NCI-H2196 (cell line): ENCODE data around the gene C6orf89.
A peak's percentile ranks its signal among the peaks of the same experiment; 100 is the strongest.
"Not testable (repeated sequence)": the region's sequence is repeated elsewhere in the genome, so short reads cannot be mapped to it uniquely, and the experiment has no call there.

Source experiments
- DNase-seq: peaks from one replicate; lab custom pipeline; 2025; ENCODE audit not compliant: unreplicated experiment; lab: John Stamatoyannopoulos, UW

Gene C6orf89

DNA sequence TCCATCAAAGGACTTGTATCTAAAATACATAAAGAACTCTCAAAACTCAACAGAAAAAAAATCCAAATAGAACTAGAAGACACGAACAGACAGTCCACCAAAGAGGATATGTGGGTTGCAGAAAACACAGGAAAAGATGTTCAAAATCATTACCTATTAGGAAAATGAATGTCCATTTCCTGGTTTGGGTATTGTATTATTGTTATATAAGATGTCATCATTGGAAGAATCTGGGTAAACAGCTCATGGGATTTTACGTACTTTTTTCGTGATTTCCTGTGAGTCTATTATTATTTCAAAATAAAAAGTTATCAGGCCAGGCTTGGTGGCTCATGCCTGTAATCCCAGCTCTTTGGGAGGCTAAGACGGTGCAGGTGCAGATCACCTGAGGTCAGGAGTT, 59.5 kb downstream of the C6orf89 start:
- no peak for DNase-seq

DNA sequence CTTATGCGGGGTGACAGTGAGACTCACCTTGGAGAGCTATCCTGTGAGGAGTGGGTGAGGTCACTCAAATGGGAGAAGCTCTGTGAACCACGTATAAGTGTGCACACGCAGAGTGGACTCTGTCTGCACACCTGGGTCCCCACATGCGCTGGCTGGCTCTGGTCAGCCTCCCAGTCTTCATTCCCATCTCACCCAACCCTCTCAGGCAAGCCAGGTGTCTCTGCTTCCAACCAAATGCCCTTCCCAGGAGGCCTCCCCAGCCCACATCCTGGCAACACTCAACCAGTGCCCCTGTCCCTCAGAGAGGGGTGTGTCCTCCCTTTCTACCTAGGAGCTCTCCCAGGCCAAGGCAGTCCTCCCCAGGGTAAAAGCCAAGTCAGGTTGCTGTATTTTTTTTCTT, 60.8 kb downstream of the C6orf89 start:
- no peak for DNase-seq

DNA sequence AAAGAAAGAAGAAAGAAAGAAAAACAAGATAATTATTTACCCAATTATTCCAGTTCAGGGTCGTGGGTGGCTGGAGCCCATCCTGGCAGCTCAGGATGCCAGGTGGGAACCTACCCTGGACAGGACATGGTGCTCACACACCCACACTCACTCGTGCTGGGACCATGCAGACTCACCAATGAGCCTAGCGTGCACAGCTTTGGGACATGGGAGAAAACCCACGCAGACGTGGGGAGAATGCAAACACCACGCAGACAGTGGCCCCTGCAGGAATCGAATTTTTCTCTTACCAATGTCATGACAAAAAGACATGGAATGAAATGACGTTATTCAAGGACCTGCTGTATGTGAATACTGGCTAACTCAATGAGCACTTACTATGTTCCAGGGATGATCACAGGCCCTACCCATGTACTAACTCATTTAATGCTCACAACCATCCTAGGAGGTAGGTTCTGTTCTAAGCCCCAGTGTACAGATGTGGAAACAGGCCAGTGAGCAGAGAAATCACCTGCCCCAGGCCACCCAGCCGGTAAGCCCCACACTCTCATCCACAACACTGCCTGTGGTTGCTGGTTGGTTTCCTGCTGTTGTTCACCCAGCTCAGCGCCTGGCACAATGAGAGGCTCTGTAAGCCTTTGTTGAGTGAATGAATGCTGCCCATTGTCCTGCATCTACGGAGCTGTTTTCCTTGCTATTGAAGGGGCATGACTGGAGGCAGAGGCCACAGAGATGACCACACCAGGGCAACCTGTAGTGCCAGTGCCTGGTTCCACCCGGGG, 62.0 kb downstream of the C6orf89 start:
- no peak for DNase-seq

DNA sequence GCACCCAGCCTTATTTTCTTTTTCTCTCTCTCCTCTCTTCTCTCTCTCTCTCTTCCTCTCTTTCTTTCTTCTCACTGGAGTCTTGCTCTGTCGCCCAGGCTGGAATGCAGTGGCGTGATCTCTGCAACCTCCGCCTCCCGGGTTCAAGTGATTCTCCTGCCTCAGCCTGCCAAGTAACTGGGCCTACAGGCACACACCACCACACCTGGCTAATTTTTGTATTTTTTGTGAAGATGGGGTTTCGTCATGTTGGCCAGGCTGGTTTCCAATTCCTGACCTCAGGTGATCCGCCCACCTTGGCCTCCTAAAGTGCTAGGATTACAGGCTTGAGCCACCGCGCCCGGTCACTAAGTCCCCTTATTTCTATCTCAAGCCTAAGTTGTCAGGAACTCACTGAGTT, 63.3 kb downstream of the C6orf89 start:
- DNase-seq, result not testable (repeated sequence)

DNA sequence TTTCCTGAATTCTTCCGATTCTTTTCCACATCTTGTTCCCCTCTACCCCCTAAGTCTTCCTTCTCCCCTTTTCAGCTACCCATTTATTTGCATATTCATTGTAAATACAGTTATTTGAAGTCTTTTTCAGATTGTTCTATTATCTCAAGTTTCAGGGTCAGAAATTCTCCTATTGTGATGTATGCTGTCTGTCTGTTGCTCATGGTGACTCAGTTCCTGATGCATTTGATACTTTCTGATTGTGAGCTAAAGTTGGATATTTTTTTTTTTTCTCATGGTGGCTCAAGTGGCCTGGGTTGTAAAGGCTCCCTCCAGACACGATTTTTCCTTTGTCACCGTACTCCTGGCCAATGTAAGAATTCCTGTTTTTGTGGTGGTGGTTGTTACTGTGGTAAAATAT, 63.9 kb downstream of the C6orf89 start:
- DNase-seq, result no peak

DNA sequence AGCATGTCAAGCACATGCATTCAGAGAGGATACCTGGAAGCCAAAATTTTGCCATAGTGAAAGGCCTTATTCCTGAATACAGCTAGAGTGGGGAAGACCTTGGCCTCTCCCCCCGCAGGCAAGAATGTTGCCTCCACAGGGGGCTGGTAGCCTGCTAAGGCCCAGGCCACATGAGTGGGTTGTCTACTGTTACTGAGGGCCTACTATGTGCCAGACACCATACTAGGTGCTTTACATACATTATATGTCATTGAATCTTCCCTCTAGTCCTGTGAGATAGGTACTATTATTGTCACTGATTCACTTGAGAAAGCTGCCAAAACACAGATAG, 68.1 kb downstream of the C6orf89 start:
- DNase-seq, result no peak

DNA sequence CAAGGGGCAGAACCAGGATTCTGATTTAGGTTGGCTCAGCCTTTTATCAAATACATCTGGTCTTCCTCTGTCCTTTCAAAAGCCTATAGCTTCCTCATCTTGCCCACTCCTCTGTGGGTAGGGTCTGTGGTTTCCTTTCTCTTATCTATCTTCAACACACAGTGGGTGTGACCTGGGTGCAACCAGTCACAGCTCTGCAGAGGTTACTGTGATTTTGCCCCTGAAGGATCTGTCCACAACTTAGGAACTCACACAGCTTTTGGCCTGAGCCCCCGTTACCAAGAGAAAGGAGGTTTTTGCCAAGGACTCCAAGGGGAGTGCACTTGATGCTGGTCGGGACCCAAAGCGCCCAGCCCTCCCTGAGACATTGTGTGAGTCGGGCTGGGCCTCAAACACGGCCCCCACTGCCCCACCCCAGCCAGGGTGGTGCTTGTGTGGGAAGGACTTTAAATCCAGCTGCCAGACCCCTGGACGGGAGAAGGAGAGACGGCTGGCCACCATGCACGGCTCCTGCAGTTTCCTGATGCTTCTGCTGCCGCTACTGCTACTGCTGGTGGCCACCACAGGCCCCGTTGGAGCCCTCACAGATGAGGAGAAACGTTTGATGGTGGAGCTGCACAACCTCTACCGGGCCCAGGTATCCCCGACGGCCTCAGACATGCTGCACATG, 68.6 kb downstream of the C6orf89 start, which contains the start of gene PI16:
PI16 (plus strand) TSS at position 477 of the 670 bp plus-strand sequence; CDS start at position 500, 23 bp downstream.
- no peak for DNase-seq

DNA sequence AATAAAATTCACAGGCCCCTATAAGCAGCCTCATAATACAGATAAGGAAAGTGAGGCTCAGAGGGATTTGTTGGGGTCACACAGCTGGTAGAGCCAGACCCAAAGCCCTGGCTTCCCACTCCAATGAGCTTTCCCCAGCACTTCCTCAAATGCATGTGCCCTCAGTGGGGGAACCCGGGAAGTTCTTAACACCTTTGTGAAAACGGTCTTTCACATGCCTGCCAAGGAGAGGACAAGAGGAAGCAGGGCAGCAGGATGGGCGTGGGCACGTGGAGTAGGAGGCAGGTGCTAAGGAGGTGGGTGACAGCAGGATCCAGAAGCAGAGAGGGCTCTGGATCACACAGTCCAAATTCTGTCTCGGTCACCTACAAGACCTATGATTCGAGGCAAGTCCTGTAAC, 69.4 kb downstream of the C6orf89 start:
- DNase-seq, result no peak

DNA sequence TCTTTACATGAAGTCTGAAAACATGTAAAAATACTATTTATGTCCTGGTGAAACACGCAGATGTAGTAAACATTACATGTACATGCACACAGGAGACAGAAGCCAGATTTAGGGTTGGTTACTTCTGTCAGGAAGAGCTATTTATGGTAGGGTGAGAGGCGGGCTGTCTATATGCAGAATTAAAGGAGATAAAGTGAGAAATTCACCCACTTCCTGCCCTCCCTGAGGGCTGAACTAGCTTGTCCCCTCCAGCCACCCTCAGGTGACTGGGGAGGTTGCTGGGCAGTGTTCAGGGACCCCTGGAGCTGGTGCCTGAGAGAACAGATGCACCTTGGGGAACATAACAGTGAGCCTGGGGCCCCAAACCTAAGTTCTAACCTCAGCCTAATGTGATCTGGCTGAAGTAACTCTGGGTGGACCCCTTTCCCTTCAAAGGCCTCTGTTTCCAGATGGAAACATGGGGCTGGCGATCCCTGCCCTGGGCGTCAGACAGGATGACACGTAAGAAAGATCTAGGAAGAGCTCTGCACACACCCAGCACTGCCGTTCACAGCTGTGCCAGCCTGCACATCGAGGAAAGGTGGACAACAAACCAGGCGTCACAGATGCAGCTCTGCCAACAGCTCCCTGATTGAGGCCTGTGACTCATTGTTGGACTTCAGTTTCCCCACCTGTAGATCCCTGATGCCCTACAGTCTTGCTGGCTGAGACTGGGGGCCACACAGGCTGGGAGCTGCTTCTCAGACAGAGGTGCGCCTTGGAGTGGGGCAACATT, 70.1 kb downstream of the C6orf89 start:
- no peak for DNase-seq

DNA sequence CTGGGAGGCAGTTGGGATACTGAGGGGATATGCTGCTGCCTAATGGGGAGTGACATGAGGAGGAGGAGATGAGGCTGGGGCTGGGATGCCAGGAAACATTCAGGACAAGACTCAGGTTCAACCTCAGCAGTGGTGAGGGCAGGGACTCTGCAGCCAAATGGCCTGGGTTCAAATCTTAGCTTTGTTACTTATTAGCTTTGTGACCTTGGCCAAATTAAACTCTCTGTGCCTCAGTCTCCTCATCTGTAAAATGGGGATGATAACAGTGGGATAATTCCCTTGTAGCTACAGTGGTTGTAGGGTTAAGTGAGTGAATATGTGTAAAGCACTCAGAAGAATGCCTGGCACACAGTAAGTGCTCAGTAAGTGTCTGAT, 70.7 kb downstream of the C6orf89 start:
- no peak for DNase-seq

DNA sequence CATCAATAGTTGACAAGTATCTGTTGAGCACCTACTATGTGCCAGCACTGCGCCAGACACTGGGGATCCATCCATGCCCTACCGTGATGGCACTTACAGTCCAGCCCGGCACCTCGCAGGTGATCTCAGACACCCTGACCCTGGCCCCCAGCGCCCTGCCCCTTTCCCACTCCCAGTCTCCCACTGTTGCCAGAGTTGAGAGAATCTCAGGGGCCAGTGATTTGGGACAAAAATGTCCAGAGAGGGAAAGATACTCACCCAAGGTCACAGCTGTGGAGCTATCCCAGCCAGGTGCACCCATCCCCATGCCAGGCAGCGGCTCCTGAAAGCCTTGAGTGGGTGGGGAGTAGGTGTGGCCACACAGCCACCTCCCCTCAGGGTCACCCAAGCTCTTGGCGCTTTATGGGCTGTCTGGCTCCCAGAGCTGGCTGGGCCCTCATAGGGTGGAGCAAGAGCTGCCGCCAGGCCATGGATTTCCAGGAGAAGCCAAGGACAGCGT, 72.1 kb downstream of the C6orf89 start:
- DNase-seq, result no peak

DNA sequence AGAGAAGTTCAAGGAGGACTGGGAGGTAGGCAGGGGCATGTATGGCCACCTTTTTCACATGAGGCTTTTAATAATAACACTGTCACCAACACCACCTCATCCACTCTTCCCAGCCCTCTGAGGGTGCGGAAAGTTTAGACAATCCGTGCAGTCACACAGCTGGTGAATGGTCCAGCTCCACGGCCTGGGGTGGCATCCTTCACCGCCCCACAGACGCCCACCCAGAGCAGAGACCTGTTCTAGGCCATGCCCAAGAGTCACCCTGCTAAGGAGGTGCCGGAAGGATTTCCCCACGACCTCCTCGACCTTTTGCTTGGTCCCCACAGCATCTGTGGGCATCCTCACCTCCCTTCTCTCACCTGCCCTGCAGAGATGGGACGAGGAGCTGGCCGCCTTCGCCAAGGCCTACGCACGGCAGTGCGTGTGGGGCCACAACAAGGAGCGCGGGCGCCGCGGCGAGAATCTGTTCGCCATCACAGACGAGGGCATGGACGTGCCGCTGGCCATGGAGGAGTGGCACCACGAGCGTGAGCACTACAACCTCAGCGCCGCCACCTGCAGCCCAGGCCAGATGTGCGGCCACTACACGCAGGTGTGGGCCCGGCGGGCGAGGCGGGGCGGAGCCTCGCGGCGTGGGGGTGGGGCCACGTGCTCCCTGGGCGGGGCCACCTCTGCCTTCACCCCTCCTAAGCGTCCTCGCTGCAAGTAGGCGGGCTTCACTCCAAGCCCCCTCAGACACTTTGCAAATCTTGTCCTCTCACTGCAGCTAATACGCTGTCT, 73.2 kb downstream of the C6orf89 start:
- DNase-seq, result no peak

DNA sequence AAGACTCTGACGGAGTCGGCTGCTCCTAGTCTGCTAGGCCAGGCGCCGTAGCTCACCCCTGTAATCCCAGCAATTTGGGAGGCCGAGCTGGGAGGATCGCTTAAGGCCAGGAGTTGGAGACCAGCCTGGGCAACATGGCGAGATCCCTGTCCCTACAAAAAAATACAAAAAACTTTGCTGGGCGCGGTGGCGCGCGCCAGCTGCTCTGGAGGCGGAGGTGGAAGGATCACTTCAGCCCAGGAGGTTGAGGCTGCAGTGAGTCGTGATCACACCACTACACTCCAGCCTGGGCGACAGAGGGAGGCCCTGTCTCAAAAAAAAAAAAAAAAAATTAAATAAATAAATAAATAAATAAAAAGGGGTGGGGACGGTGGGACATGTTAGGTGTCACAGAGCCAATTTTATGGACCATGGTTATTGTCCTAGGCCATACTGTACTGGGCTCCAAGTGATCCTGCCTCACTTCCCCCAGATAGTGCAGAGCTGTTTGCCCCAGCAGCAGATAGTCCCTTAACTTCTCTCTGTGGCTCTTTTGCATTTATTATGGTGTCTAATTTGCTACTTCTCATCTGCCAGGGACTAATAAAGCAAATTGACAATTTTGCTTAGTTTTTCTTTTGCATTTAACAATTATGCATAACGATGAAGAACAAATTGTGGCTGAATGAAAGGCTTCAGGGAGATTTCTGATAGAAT, 74.0 kb downstream of the C6orf89 start:
- DNase-seq, result no peak

DNA sequence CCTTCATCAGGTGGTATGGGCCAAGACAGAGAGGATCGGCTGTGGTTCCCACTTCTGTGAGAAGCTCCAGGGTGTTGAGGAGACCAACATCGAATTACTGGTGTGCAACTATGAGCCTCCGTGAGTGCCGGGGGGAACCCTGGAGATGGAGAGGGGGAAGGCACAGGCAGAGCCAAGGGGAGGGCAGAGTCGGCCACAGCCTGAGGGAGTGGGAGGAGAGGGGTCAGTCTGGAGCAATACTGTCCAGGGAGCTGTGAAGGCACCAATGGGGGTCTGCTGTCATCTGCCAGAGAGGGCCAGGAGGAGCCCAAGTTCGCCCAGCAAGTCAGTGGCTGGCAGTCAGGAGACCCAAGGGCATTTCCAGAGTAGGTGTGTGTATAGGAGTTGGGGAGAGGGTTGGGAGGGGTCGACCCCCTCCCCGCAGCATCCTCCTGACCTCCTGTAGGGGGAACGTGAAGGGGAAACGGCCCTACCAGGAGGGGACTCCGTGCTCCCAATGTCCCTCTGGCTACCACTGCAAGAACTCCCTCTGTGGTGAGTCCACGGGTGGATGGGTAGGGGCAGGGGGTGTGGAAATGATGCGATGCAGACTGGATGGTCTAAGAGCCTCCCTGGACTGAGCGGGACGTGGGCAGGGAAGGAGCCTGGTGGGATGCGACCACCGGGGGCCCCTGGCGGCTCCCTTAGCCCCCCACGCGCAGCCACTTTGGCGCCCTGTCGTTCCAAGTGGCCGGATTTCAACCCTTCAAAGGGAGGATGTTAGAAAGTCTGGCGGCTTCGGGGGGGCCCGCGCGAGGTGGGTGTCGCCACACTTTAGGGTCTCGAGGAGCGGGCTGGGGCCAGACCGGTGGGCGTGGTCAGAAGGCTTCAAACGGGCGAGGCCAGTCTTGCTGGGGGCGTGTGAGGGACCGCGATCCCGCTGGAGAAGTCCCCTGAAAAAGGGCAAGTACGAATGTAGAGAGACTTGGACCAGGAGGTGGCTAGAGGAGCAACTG, 76.0 kb downstream of the C6orf89 start:
- DNase-seq, result no peak

DNA sequence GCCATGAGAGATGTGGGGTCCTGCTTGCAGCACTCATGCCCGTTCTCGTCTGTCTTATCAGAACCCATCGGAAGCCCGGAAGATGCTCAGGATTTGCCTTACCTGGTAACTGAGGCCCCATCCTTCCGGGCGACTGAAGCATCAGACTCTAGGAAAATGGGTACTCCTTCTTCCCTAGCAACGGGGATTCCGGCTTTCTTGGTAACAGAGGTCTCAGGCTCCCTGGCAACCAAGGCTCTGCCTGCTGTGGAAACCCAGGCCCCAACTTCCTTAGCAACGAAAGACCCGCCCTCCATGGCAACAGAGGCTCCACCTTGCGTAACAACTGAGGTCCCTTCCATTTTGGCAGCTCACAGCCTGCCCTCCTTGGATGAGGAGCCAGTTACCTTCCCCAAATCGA, 77.1 kb downstream of the C6orf89 start:
- peak; percentile 70 for DNase-seq

DNA sequence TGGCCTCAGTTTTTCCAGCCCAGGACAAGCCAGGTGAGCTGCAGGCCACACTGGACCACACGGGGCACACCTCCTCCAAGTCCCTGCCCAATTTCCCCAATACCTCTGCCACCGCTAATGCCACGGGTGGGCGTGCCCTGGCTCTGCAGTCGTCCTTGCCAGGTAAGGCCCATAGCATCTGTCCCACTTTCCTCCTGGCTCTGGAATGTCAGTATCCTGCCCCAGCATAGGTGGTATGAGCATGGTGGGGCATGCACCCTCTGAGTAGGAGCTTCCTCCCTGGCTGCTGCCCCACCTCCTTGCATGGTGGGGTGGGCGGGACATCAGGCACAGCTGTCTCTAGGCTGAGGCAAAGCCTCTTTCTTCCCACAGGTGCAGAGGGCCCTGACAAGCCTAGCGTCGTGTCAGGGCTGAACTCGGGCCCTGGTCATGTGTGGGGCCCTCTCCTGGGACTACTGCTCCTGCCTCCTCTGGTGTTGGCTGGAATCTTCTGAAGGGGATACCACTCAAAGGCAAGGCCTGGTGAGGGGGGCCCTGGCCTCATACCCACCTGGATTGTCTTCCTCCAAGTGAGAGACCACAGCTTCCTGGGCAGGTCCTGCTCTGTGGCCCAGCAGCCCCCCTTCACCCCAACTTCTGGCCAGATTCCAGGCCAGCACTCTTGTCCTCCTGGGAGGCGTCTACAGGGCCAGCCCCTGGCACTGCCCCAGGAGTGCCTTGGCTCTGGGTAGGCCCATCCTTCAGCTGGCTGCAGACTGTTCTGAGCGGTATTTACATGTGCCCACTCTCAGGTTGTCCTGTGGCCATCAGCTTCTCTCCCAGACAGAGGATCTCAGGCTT, 77.9 kb downstream of the C6orf89 start:
- DNase-seq, result peak; percentile 83

DNA sequence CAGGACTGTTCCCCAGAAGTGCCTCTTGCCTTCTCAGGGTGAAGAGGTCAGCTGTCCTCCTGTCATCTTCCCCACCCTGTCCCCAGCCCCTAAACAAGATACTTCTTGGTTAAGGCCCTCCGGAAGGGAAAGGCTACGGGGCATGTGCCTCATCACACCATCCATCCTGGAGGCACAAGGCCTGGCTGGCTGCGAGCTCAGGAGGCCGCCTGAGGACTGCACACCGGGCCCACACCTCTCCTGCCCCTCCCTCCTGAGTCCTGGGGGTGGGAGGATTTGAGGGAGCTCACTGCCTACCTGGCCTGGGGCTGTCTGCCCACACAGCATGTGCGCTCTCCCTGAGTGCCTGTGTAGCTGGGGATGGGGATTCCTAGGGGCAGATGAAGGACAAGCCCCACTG, 78.6 kb downstream of the C6orf89 start:
- DNase-seq, result no peak

DNA sequence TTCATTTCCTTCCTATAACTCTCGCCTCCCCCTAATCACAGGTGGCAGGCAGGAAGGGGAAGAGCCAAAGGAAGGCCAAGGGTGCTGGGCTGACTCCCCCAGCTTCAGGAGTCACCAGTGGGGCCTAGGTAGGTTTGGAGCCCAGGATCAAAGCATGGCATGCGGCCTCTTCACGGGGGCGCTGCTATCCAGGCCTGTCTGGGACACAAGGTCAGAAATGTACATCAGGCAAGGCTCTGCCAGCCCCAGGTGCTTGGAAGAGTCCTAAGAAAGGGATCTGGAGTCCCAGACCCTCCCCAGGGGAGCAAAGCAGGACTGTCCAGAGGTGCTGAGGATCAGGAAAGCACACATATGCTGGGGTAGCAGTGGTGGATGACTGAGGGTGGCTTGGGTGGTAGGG, 79.2 kb downstream of the C6orf89 start:
- no peak for DNase-seq
